ENCODE measurements around the gene SLIT1.

GRCh38 chr10:97028832-97029178 is 157.0 kb downstream of the SLIT1 start:
- TF ChIP-seq CTCF (IDR thresholded peaks at IDR 0.05; ENCODE audit: insufficient read depth, low read length, poor library complexity, severe bottlenecking), result no peak
- no peak for TF ChIP-seq EZH2phosphoT487 (conservative IDR thresholded peaks at IDR 0.05; ENCODE audit: low read length)

All from SU-DHL-6 (cell line).